CD14-positive monocyte (primary cell): Measurements from ENCODE around the gene RIPK1. TPM values are rescaled to one million over a fixed set of nuclear protein-coding genes. Genes with fewer than 3 reads are reported as not detected.
A peak's percentile ranks its signal among the peaks of the same experiment; 100 is the strongest.
"Not testable (repeated sequence)": the region's sequence is repeated elsewhere in the genome, so short reads cannot be mapped to it uniquely, and the experiment has no call there.

Experiments used
- DNase-seq, 3 donors: peaks; one replicate each; pipeline ENCODE4 v3.0.0-alpha.2; 2011 to 2022
- H2AFZ ChIP-seq: 2 replicates; pipeline ENCODE4 v1.6.0; 2012; ENCODE audit warnings: mild to moderate bottlenecking, low read depth, low read length, inconsistent platforms; ENCODE audit not compliant: insufficient read depth, poor library complexity, severe bottlenecking
- H3K27ac ChIP-seq, 2 donors: 1 replicate in 1 of 2; 2 replicates in 1 of 2; pipeline ENCODE4 v1.5.1; 2012 to 2013; ENCODE audit warnings: low read length in 2 of 2, control low read depth in 1 of 2, inconsistent platforms in 1 of 2, low read depth in 1 of 2, mild to moderate bottlenecking in 1 of 2
- H3K27me3 ChIP-seq, 2 donors: one replicate each; pipeline versions ENCODE4 v1.6.0 to v1.6.1; 2011 to 2013; ENCODE audit warnings: low read length in 2 of 2; ENCODE audit not compliant: control insufficient read depth in 2 of 2, insufficient read depth in 2 of 2
- H3K36me3 ChIP-seq, 2 donors: replicated peaks in 1 of 2; 1 replicate in 1 of 2; 2 replicates in 1 of 2; pipeline versions ENCODE4 v1.5.1 to v1.6.1; 2012 to 2013; ENCODE audit warnings: low read length in 2 of 2, control low read depth in 1 of 2, inconsistent platforms in 1 of 2, mild to moderate bottlenecking in 1 of 2; ENCODE audit not compliant: insufficient read depth in 2 of 2, control insufficient read depth in 1 of 2
- H3K4me1 ChIP-seq, 2 donors: 1 replicate in 1 of 2; 2 replicates in 1 of 2; pipeline versions ENCODE4 v1.5.1 to v1.6.1; 2012 to 2013; ENCODE audit warnings: low read length in 2 of 2, control low read depth in 1 of 2, inconsistent platforms in 1 of 2, mild to moderate bottlenecking in 1 of 2, moderate library complexity in 1 of 2; ENCODE audit not compliant: insufficient read depth in 2 of 2, control insufficient read depth in 1 of 2
- H3K4me2 ChIP-seq: replicated peaks from 2 replicates; pipeline ENCODE3; 2012; ENCODE audit warnings: low read length, moderate library complexity, mild to moderate bottlenecking; ENCODE audit not compliant: poor library complexity, severe bottlenecking; ENCODE audit errors: extremely low read depth
- H3K4me3 ChIP-seq, 3 experiments: fragments of 200-600 bp in 1 of 3; sonication (generic) in 1 of 3; replicated peaks in 1 of 3; 1 replicate in 2 of 3; 2 replicates in 1 of 3; pipeline ENCODE4 v1.5.1; 2011 to 2013; ENCODE audit warnings: low read length in 3 of 3, mild to moderate bottlenecking in 3 of 3, control low read depth in 2 of 3, low read depth in 2 of 3, inconsistent platforms in 1 of 3, moderate library complexity in 1 of 3
- H3K79me2 ChIP-seq: 2 replicates; pipeline ENCODE4 v1.6.0; 2012; ENCODE audit warnings: mild to moderate bottlenecking, control low read depth, inconsistent platforms, low read length, moderate library complexity; ENCODE audit not compliant: insufficient read depth
- H3K9ac ChIP-seq: 2 replicates; pipeline ENCODE4 v1.6.0; 2017; ENCODE audit warnings: low read length, mild to moderate bottlenecking; ENCODE audit not compliant: insufficient read depth, poor library complexity, severe bottlenecking
- H3K9me3 ChIP-seq, 2 donors: replicated peaks in 1 of 2; 1 replicate in 1 of 2; 2 replicates in 1 of 2; pipeline versions ENCODE4 v1.5.1 to v1.6.1; 2012 to 2013; ENCODE audit warnings: low read length in 2 of 2, control low read depth in 1 of 2; ENCODE audit not compliant: control insufficient read depth in 1 of 2, insufficient read depth in 1 of 2
- H4K20me1 ChIP-seq: 2 replicates; pipeline ENCODE4 v1.6.0; 2012; ENCODE audit warnings: mild to moderate bottlenecking, low read length, control low read depth, moderate library complexity; ENCODE audit not compliant: insufficient read depth
- H3K27ac Mint-ChIP-seq, 7 donors: one replicate each; pipeline ENCODE4 v1.8.0; 2020; ENCODE audit warnings: mild to moderate bottlenecking in 7 of 7, mixed read lengths in 7 of 7, moderate library complexity in 6 of 7, inconsistent platforms in 2 of 7
- H3K27me3 Mint-ChIP-seq, 3 donors: one replicate each; pipeline ENCODE4 v1.8.0; 2021 to 2022; ENCODE audit warnings: low read depth in 3 of 3, mild to moderate bottlenecking in 3 of 3, mixed read lengths in 3 of 3, moderate library complexity in 3 of 3, inconsistent platforms in 1 of 3
- H3K36me3 Mint-ChIP-seq, 2 donors: one replicate each; pipeline ENCODE4 v1.8.0; 2020; ENCODE audit warnings: mixed read lengths in 2 of 2, inconsistent platforms in 1 of 2, mild to moderate bottlenecking in 1 of 2
- H3K4me1 Mint-ChIP-seq: one replicate; pipeline ENCODE4 v1.8.0; 2020; ENCODE audit warnings: mild to moderate bottlenecking, mixed read lengths
- H3K4me3 Mint-ChIP-seq, 2 donors: one replicate each; pipeline ENCODE4 v1.8.0; 2020; ENCODE audit warnings: mild to moderate bottlenecking in 2 of 2, mixed read lengths in 2 of 2, moderate library complexity in 1 of 2
- H3K9me3 Mint-ChIP-seq, 7 donors: one replicate each; pipeline ENCODE4 v1.8.0; 2020 to 2022; ENCODE audit warnings: mixed read lengths in 7 of 7, mild to moderate bottlenecking in 6 of 7, moderate library complexity in 6 of 7, inconsistent platforms in 2 of 7
- WGBS: methylation state at CpG from one replicate; pipeline ENCODE4 v1.1.5; 2013; ENCODE audit warnings: missing lambda C conversion rate; ENCODE audit not compliant: insufficient coverage; 5-methylcytosine and 5-hydroxymethylcytosine counted together
- intact Hi-C, 2 donors: fragments of 100-400 bp; cut with micrococcal nuclease; formaldehyde crosslinking; loops; one replicate each; pipeline versions ENCODE4 v1.15.0 to v1.15.1; 2023
- polyA plus RNA-seq, 3 donors: library from polyadenylated mRNA; depleted of rRNA in 1 of 3; unstranded in 2 of 3; stranded (reverse) in 1 of 3; fragments of 300-500 nt in 2 of 3; fragments of >200 nt in 1 of 3; fragmentation: Illumina TruSeq in 2 of 3; gene quantifications; 1 replicate in 2 of 3; 2 replicates in 1 of 3; pipeline ENCODE4 v1.2.3, GENCODE V29; 2012 to 2021
- TF ChIP-seq, protein P1 (sequence below): fragments of 200-600 bp; IDR thresholded peaks from one replicate; pipeline ENCODE4 v1.8.0; 2022; ENCODE audit warnings: antibody characterized with exemption, mild to moderate bottlenecking

The RIPK1 gene
- polyA plus RNA-seq, 3 donors, result 6.0 to 9.6 (median 9.6) TPM

GRCh38 chr6:3026791-3027626, 41.3 kb upstream of the RIPK1 start:
- Histone ChIP-seq H3K4me1 (peaks cover 63 to 66% of the 10 kb centered on the region in 2 donors), H3K4me3 (peak overlapping the region in 1 of 3 experiments; percentile 31), H3K27ac (peak overlapping the region; percentile 99), H3K4me2 (peak overlapping the region; percentile 48), H3K36me3 (no peaks in the 10 kb centered on the region), H3K9ac (peak overlapping the region; percentile 60), H3K9me3 (no peaks in the 10 kb centered on the region), H2AFZ (peak overlapping the region; percentile 70), H3K27me3 (no peaks in the 10 kb centered on the region), H3K79me2 (peaks cover 12% of the 10 kb centered on the region), H4K20me1 (peaks cover 4% of the 10 kb centered on the region)
- DNase-seq, result peak; percentile 86 to 89 (median 88)
- H3K4me1 Mint-ChIP-seq, result peaks cover 55% of the 10 kb centered on the region
- H3K4me3 Mint-ChIP-seq, result peak overlapping the region; percentile 37 to 82
- peaks cover 0 to 2% (median 0%) of the 10 kb centered on the region in 7 donors for H3K9me3 Mint-ChIP-seq
- peaks cover 0 to 2% of the 10 kb centered on the region in 2 donors for H3K36me3 Mint-ChIP-seq
- intact Hi-C loops, result no loop called here
- TF ChIP-seq, protein P1, sequence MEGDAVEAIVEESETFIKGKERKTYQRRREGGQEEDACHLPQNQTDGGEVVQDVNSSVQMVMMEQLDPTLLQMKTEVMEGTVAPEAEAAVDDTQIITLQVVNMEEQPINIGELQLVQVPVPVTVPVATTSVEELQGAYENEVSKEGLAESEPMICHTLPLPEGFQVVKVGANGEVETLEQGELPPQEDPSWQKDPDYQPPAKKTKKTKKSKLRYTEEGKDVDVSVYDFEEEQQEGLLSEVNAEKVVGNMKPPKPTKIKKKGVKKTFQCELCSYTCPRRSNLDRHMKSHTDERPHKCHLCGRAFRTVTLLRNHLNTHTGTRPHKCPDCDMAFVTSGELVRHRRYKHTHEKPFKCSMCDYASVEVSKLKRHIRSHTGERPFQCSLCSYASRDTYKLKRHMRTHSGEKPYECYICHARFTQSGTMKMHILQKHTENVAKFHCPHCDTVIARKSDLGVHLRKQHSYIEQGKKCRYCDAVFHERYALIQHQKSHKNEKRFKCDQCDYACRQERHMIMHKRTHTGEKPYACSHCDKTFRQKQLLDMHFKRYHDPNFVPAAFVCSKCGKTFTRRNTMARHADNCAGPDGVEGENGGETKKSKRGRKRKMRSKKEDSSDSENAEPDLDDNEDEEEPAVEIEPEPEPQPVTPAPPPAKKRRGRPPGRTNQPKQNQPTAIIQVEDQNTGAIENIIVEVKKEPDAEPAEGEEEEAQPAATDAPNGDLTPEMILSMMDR, result no peak
- WGBS, result 78% methylated on average over 13 of the region's 20 CpGs
- H3K27me3 Mint-ChIP-seq, result peaks cover 0 to 5% (median 1%) of the 10 kb centered on the region in 3 donors
- peak overlapping the region; percentile 96 to 100 (median 99) for H3K27ac Mint-ChIP-seq

DNA sequence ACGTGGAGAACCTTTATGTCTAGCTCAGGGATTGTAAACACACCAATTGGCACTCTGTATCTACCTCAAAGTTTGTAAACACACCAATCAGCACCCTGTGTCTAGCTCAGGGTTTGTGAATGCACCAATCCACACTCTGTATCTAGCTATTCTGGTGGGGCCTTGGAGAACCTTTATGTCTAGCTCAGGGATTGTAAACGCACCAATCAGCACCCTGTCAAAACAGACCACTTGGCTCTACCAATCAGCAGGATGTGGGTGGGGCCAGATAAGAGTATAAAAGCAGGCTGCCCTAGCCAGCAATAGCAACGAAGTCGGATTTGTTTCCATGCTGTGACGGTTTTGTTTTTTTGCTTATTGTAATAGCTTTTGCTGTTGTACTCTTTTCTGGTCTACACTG, 40.1 kb upstream of the RIPK1 start:
- Mint-ChIP-seq H3K27ac (peak overlapping the region; percentile 41 to 87 (median 79)), H3K4me1 (peaks cover 51% of the 10 kb centered on the region)
- H3K9me3 Mint-ChIP-seq, H3K9me3 ChIP-seq, H3K4me3 Mint-ChIP-seq, H3K79me2 ChIP-seq, H3K4me2 ChIP-seq, H3K27me3 ChIP-seq, H2AFZ ChIP-seq, DNase-seq, H3K36me3 ChIP-seq, H3K36me3 Mint-ChIP-seq, intact Hi-C loops, H3K27me3 Mint-ChIP-seq, H3K9ac ChIP-seq, H3K4me3 ChIP-seq, H4K20me1 ChIP-seq: not testable (repeated sequence)
- Histone ChIP-seq H3K4me1 (peaks cover 52 to 55% of the 10 kb centered on the region in 2 donors), H3K27ac (peak overlapping the region; percentile 34 to 99)
- no CpG with 5 or more reads among the region's 5 CpGs for WGBS
